HG03025 (cell line): ENCODE results near the gene NSUN3.

Experiments
- ATAC-seq: cut with Tn5 transposase; IDR thresholded peaks from one replicate; pipeline ENCODE4 v1.9.1; 2021; ENCODE audit warnings: mild to moderate bottlenecking, moderate library complexity; ENCODE audit not compliant: unreplicated experiment, low FRiP score

The NSUN3 gene

DNA sequence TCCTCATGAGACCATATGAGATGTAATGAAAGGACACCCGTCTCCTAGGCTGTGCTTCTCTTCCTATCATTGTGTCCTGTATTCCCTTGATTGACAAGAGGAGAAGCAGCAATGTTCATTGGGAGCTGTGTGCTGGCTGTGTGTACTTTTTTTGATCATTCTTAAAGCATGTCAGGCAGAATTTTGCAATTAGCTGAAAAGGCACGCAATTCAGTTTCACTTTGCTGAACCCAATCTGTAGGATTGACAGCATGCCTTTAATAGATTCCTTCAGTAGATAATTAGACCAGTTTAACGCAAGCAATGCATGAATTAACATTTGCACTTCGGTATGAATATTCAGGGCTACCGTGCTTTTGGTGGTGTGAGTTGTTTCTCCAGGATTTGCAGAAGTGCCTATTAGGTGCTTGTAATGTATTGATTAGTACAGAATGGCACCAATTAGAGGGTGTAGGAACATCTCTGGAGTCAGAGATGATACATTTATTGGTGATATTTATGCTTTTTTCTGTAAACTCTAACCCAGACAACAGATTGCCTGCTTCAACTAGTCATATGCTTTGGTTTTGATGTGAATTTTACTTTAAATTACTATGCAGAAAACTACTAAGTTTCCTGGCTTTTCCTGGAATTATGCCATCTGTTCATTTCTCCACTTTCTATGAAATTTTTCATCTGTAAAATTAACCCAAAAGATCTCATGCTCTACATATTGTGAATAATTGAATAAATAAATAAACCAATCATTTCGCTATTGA lies 114.3 kb downstream of the NSUN3 start:
- ATAC-seq: no peak
